Left forelimb (tissue), 1 donor: ENCODE results near the gene EPHA2.
"Not testable (repeated sequence)": the region's sequence is repeated elsewhere in the genome, so short reads cannot be mapped to it uniquely, and the experiment has no call there.

Source experiments
- DNase-seq: peaks from one replicate; pipeline ENCODE4 v3.0.0-alpha.2; 2018; ENCODE audit warnings: low spot score

The EPHA2 gene

DNA sequence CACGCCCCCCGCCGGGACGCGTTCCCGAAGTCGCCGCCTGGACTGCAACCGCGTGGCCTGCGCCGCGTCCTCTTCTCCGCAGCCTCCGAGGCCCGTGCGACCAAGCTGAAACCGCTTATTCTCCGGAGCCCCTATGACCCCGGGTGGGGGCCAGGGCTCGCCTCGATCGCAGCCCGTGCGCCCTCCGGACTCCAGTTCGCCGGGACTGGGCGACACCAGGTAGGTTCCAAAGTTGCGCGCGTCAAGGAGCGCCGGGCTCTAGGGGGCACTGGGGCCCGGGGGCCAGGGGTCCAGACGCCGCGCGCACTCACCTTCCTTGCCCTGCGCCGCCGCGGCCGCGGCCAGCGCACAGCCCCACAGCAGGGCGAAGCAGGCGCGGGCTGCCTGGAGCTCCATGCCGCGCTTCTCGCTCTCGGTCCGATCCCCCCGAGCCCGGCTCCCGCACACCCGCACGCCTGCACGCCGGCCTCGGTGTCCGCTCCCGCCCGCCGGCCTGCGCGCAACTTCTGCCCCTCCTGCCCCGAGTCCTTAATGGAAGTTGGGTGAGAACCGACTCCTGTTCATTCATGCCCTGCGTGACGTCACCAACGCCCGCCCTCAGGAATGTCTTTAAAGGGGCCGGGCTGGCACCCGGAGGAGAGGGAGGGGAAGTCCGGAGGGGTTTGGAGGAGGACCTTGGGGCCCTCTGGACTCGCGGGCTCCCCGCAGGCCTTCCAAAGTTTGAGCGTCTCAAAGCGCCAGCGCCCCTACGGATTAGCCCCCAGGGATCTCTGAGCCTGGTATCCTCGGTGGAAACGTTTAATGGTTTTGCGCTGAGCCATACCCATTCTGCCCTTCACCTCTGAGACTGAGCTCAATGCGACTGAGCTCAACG, at the start of gene EPHA2:
EPHA2 (minus strand) TSS at position 533 of the 874 bp plus-strand sequence; CDS start at position 396, 137 bp downstream.
- DNase-seq = peak; percentile 81

DNA sequence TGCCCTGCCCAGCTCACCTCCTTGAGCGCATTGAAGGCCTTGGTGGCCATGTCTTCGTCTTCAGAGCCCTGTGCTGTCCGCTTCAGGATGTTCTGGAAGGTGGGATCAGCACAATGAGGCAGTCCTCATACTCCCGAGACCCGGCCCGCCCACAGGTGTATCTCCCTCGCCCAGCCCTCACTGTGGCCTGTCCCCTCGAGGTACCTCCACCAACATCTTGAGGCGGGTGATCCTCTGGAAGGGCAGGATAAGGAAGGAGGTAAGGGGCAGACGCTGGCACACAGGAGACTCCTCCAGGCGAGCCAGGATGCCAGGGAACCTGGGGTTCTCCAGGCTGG, 49.4 kb upstream of the EPHA2 start:
- no peak for DNase-seq

- no peak for DNase-seq
Observed at GRCh38 chr1:16204634-16205333, 48.9 kb upstream of the EPHA2 start.

GRCh38 chr1:16204216-16204615, 48.3 kb upstream of the EPHA2 start:
- DNase-seq = no peak

DNA sequence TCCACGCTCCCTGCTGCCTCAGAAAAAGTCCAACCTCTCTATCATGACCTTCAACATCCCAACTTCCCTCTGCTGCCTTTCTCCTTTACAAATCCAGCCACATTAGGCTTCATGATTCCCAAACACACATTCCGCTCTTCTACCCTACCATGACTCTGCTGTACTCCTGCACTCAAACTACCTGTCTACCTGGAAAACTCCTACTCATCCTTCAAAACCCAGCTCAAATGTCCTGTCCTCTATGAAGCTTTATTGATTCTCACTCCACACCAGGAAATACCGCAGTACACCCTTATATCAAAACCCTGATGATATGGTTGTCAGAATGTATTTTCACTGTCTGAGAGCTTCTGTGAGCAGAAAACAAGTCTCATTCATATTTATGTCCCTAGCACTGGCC, 47.7 kb upstream of the EPHA2 start:
- DNase-seq = no peak

DNA sequence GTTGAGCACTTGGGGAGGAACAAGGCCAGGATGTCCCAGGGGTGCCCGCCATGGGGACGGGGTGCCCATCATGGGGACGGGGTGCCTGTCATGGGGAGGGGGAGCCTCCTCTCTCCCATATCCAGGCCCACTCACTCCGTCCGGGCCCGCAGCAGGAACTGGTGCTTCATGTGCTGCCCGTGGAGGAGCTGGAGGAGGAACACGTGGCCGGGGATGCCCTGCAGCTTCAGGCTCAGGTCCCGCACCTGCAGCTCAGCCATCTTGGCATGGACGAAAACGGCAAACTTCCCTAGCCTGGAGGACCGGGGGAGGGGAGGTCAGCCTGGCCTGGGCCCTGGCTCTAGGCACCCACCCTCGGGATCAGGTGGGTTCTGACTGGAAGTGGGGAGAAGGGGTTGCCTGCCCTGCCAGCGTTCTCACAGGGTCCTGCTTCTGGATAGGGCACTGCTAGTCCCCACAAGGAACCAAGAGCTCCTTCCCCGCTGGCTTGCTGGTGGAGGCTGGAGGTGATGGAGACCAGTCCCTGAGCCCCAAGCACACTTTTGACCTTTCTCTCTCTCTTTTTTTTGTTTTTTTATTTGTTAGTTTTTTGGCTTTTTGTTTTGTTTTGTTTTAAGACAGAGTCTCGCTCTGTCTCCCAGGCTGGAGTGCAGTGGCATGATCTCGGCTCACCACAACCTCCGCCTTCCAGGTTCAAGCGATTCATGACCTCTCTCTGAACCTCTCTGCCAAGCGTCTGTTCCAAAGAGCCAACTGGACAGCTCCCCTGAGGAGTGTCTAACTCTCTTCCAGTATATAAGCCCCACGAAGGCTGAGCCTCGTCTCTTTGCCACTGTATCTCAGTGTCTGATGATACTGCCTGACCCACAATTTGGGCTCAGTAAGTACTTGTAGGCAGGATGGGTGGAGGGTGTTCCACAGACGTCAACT, 46.7 kb upstream of the EPHA2 start:
- no peak for DNase-seq

GRCh38 chr1:16199700-16200099, 43.8 kb upstream of the EPHA2 start:
- no peak for DNase-seq

DNA sequence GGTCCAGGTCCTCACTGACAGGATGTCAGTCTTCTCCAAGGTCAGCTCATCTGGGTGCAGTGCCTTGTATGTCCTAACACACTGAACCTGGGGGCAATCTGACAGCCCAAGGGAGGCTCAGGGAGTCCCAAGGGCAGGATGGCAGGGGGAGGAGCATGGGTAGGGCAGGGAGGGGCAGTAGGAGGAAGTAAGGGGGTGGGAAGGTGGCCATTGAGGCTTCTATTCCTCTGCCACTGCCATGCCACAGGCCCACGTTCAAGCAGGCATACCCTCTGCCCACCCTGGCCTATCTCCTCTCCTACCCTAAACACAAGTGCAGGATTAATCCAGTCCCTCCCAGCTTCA, 43.3 kb upstream of the EPHA2 start:
- DNase-seq = no peak

- DNase-seq = no peak
Observed at GRCh38 chr1:16198444-16199156, 42.7 kb upstream of the EPHA2 start.

DNA sequence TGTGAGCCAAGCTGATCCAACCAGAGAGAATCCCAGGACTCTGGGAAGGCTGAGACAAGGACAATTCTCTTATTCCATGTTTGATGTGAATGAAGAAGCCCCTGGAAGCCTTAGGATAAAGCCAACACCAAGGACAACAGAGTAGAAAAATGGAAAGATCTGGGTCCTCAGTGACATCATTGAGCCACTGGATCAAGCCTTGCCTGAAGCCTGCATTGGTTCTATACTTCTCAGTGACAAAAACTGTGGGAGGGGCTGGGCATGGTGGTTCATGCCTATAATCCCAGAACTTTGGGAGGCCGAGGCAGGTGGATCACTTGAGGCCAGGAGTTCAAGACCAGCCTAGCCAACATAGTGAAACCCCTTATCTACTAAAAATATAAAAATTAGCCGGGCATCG, 41.0 kb upstream of the EPHA2 start:
- no peak for DNase-seq

- DNase-seq = not testable (repeated sequence)
Observed at GRCh38 chr1:16196139-16196538, 40.3 kb upstream of the EPHA2 start.

GRCh38 chr1:16195518-16195905, 39.6 kb upstream of the EPHA2 start:
- DNase-seq = no peak

DNA sequence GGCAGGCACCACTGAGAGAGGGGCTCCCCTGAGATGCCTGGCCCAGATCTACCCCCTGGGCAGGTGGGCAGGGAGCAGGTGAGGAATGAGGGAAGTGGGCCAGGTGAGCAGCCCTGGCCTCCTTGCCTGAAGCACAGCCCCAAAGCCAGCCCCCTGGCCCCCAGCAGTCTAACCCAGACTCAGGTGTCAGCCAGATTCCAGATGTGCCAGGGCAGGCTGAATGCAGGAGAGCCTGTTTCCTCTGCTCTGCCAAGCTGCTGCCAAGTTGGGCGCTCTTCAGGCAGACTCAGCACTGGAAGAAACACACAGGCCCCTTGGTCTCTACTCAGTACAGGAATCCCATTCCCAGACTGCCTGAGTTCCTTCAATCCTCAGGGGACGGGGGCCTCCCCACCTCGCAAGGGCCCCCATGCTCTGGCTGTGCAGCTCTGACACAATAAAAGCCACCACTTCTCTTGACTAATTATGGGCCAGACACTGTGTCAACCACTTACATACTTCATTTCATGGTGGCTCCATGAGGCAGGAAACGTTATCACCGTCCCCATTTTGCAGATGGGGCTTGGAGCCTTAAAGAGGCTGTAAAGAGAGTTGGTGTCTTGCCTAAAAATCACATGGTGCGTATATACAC, 36.2 kb upstream of the EPHA2 start:
- DNase-seq = no peak

GRCh38 chr1:16191309-16191708, 35.4 kb upstream of the EPHA2 start:
- no peak for DNase-seq

DNA sequence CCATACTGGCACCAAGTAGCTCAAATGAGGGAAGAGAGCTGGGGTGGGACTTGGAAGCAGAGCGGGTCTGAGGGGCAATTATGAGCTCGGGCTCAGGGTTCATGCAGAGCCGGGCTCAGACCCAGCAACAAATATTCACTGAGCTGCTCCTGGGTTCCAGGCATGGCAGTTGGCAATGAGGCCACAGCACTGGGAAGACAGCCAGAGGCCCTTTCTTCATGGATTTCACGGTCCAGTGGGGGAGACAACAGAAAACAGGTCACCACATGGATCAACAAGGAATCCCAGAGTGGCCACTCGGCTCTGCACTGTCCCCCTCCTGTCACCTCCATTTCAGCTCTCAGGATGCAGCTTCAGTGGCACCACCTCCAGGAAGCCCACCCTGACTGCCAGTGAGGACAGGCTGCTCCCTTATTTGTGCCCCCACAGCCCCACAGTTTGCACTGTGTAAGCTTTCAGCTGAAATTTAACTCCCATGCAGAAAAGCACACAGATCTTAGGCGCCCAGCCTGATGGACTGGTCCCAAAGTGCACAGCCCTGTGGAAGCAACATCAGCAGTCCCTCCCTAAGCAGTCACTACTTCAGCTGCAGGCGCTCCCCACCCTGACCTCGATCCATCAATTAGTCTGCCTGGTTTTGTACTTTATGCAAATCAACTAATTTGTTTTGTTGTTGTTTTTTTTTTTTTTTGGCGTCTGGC, 34.2 kb upstream of the EPHA2 start:
- DNase-seq = no peak

GRCh38 chr1:16189003-16189402, 33.1 kb upstream of the EPHA2 start:
- DNase-seq = no peak

GRCh38 chr1:16187748-16188401, 32.0 kb upstream of the EPHA2 start:
- DNase-seq = peak; percentile 83

DNA sequence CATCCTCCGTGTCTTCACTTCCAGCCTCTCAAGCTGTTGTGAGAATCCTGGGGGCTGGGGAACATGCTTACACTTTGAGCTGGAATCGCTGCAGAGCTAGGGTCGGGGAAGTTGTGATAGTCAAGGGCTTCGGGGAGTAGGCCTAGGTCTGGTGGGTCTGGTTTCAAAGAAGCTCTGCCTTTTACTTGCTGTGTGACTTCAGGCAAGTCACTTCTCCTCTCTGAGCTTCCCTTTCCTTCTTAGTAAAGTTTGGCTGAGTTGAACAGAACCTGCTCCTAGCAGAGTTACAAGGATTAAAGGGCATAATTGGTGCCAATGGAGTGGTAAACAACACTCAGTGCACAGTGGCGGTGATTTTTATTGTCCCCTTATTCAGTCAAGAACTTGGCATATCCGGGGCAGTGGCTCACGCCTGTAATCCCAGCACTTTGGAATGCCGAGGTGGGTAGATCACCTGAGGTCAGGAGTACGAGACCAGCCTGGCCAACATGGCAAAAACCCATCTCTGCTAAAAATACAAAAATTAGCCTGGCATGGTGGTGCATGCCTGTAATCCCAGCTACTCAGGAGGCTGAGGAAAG, 30.9 kb upstream of the EPHA2 start:
- no peak for DNase-seq

GRCh38 chr1:16184557-16185303, 28.9 kb upstream of the EPHA2 start:
- DNase-seq = no peak
